GM23338 (cell line): Measurements from ENCODE around the gene TBCC. TPM values are rescaled to one million over a fixed set of nuclear protein-coding genes. Genes with fewer than 3 reads are reported as not detected.

ENCODE experiments used
- ATAC-seq: fragments of 200-7000 bp; cut with Tn5 transposase; 3 replicates; pipeline ENCODE4 v1.9.1; 2020
- DNase-seq: peaks from one replicate; pipeline ENCODE4 v3.0.0-alpha.2; 2015; ENCODE audit warnings: low spot score
- H2AFZ ChIP-seq: fragments of 200-600 bp; sonication (generic); 2 replicates; pipeline ENCODE4 v1.8.0; 2016; ENCODE audit warnings: antibody characterized with exemption, mild to moderate bottlenecking, moderate library complexity
- H3F3A ChIP-seq: fragments of 200-600 bp; sonication (generic); replicated peaks from 2 replicates; pipeline ENCODE4 v1.8.0; 2017; ENCODE audit warnings: antibody characterized with exemption, mixed run types, low read depth
- H3K27ac ChIP-seq: fragments of 200-600 bp; sonication (generic); 2 replicates; pipeline ENCODE4 v1.6.1; 2016; ENCODE audit warnings: low read depth
- H3K27me3 ChIP-seq: fragments of 200-600 bp; sonication (generic); 2 replicates; pipeline ENCODE4 v1.8.0; 2016; ENCODE audit warnings: mild to moderate bottlenecking, mixed run types, moderate library complexity; ENCODE audit not compliant: insufficient read depth
- H3K36me3 ChIP-seq: fragments of 200-600 bp; sonication (generic); 2 replicates; pipeline ENCODE4 v1.8.0; 2016; ENCODE audit warnings: mild to moderate bottlenecking; ENCODE audit not compliant: insufficient read depth
- H3K4me1 ChIP-seq: fragments of 200-600 bp; sonication (generic); 2 replicates; pipeline ENCODE4 v1.8.0; 2016; ENCODE audit warnings: mild to moderate bottlenecking, moderate library complexity; ENCODE audit not compliant: insufficient read depth
- H3K4me2 ChIP-seq: fragments of 200-600 bp; sonication (generic); 2 replicates; pipeline ENCODE4 v1.7.1; 2017; ENCODE audit warnings: mixed run types
- H3K4me3 ChIP-seq: fragments of 200-600 bp; sonication (generic); 2 replicates; pipeline ENCODE4 v1.6.1; 2016; ENCODE audit warnings: mixed run types
- H3K79me2 ChIP-seq: fragments of 200-600 bp; sonication (generic); replicated peaks from 2 replicates; pipeline ENCODE4 v1.8.0; 2017; ENCODE audit warnings: mild to moderate bottlenecking; ENCODE audit not compliant: insufficient read depth
- H3K9me2 ChIP-seq: fragments of 200-600 bp; sonication (generic); 2 replicates; pipeline ENCODE4 v1.8.0; 2017; ENCODE audit not compliant: insufficient read depth
- H4K20me1 ChIP-seq: fragments of 200-600 bp; sonication (generic); replicated peaks from 2 replicates; pipeline ENCODE4 v1.8.0; 2017; ENCODE audit warnings: mild to moderate bottlenecking; ENCODE audit not compliant: insufficient read depth
- H3K27ac Mint-ChIP-seq: 2 replicates; pipeline ENCODE4 v1.8.0; 2020; ENCODE audit warnings: inconsistent platforms, mild to moderate bottlenecking, moderate library complexity, mixed read lengths
- H3K27me3 Mint-ChIP-seq: 3 replicates; pipeline ENCODE4 v1.8.0; 2022; ENCODE audit warnings: low read depth, mild to moderate bottlenecking, moderate library complexity, mixed read lengths, inconsistent platforms; ENCODE audit not compliant: insufficient read depth, poor library complexity
- H3K36me3 Mint-ChIP-seq: 3 replicates; pipeline ENCODE4 v1.8.0; 2021; ENCODE audit warnings: low read depth, mild to moderate bottlenecking, inconsistent platforms, moderate library complexity, mixed read lengths
- H3K4me1 Mint-ChIP-seq: 3 replicates; pipeline ENCODE4 v1.8.0; 2020; ENCODE audit warnings: mild to moderate bottlenecking, inconsistent platforms, mixed read lengths
- H3K4me3 Mint-ChIP-seq: 3 replicates; pipeline ENCODE4 v1.8.0; 2021; ENCODE audit warnings: moderate library complexity, mild to moderate bottlenecking, inconsistent platforms, mixed read lengths
- H3K9me3 Mint-ChIP-seq: 3 replicates; pipeline ENCODE4 v1.8.0; 2020; ENCODE audit warnings: moderate library complexity, mild to moderate bottlenecking, inconsistent platforms, mixed read lengths
- CREB1 ChIP-seq: fragments of 250-450 bp; sonication (Bioruptor Pico); IDR thresholded peaks from 2 replicates; pipeline ENCODE4 v1.5.0; 2020; ENCODE audit warnings: low read depth, mild to moderate bottlenecking, moderate library complexity
- CTCF ChIP-seq, 2 experiments: fragments of 200-600 bp in 1 of 2; sonication (generic) in 1 of 2; conservative IDR thresholded peaks; 2 replicates each; pipeline versions ENCODE4 v1.5.1 to v1.6.1; 2016 to 2017; ENCODE audit warnings: antibody characterized with exemption in 2 of 2, low read depth in 2 of 2, mild to moderate bottlenecking in 2 of 2, moderate library complexity in 1 of 2
- EZH2 ChIP-seq: fragments of 200-600 bp; sonication (generic); IDR thresholded peaks from one replicate; pipeline ENCODE4 v1.8.0; 2017; ENCODE audit warnings: antibody characterized with exemption, mild to moderate bottlenecking, low read depth; ENCODE audit not compliant: unreplicated experiment
- POLR2AphosphoS5 ChIP-seq: IDR thresholded peaks from 2 replicates; pipeline ENCODE4 v1.6.1; 2016; ENCODE audit warnings: antibody characterized with exemption, low read depth
- ZNF462 ChIP-seq: fragments of 250-450 bp; sonication (Bioruptor Pico); IDR thresholded peaks from 2 replicates; pipeline ENCODE4 v1.5.0; 2020; ENCODE audit warnings: mild to moderate bottlenecking, moderate library complexity
- polyA plus RNA-seq: library from polyadenylated mRNA; unstranded; fragments of >200 nt; fragmentation: Nextera tagmentation; extraction: Ambion mirVana; gene quantifications from 2 replicates; pipeline ENCODE4 v1.2.1, GENCODE V29; 2016
- total RNA-seq: library from RNA; depleted of rRNA; stranded (reverse); fragments of >200 nt; shearing (Covaris generic); gene quantifications from 2 replicates; pipeline ENCODE4 v1.2.3, GENCODE V29; 2014

The TBCC gene
- total and polyA plus RNA-seq, 2 experiments from 2014 or later: 45.0 to 48.3 TPM

GRCh38 chr6:42766163-42766670, 20.3 kb upstream of the TBCC start:
- DNase-seq: no peak
- Histone ChIP-seq H2AFZ (no peak overlapping the region), H3K4me1 (peaks cover 19% of the 10 kb centered on the region), H3K4me3 (no peak overlapping the region), H3K27me3 (no peaks in the 10 kb centered on the region), H3F3A (no peaks in the 10 kb centered on the region), H3K79me2 (no peaks in the 10 kb centered on the region), H3K9me2 (no peaks in the 10 kb centered on the region), H3K27ac (0 out of 2 replicates have a peak overlapping the region, but pooled peaks have one; percentile 30), H4K20me1 (no peaks in the 10 kb centered on the region), H3K36me3 (no peaks in the 10 kb centered on the region), H3K4me2 (no peak overlapping the region)
- no peaks in the 10 kb centered on the region for H3K36me3 Mint-ChIP-seq
- H3K9me3 Mint-ChIP-seq: no peaks in the 10 kb centered on the region
- no peak for TF ChIP-seq POLR2AphosphoS5
- TF ChIP-seq CREB1 (CRISPR knock-in tag): no peak
- TF ChIP-seq ZNF462 (CRISPR knock-in tag): no peak
- TF ChIP-seq CTCF (conservative IDR thresholded peaks at IDR 0.05; ENCODE audit: low read depth in 2 of 2): no peak
- no peak for TF ChIP-seq EZH2
- peaks cover 6% of the 10 kb centered on the region for H3K27me3 Mint-ChIP-seq
- H3K4me1 Mint-ChIP-seq: peaks cover 25% of the 10 kb centered on the region
- no peak overlapping the region for H3K4me3 Mint-ChIP-seq
- H3K27ac Mint-ChIP-seq: no peak overlapping the region
- no peak for ATAC-seq
